LNCaP clone FGC (cell line): ENCODE data around the gene ARHGEF12.
A peak's percentile ranks its signal among the peaks of the same experiment; 100 is the strongest.

ENCODE experiments used
- DNase-seq: peaks from one replicate; pipeline ENCODE4 v3.0.0-alpha.2; 2011; ENCODE audit warnings: low read depth
- H3K4me3 ChIP-seq: 2 replicates; pipeline ENCODE4 v1.5.1; 2011; ENCODE audit warnings: mild to moderate bottlenecking, low read depth, low read length, control low read depth
- CTCF ChIP-seq: IDR thresholded peaks from 2 replicates; pipeline ENCODE4 v1.5.1; 2012; ENCODE audit warnings: mild to moderate bottlenecking; ENCODE audit not compliant: control insufficient read depth, insufficient read depth; ENCODE audit errors: extremely low read depth

ARHGEF12 gene

GRCh38 chr11:120523196-120523595 lies 187.0 kb downstream of the ARHGEF12 start:
- no peak for TF ChIP-seq CTCF
- H3K4me3 ChIP-seq = no peak overlapping the region
- peak; percentile 81 for DNase-seq

- no peak for DNase-seq
- TF ChIP-seq CTCF = no peak
- H3K4me3 ChIP-seq = no peak overlapping the region
Observed at GRCh38 chr11:120524536-120525085, 188.4 kb downstream of the ARHGEF12 start.

- no peak overlapping the region for H3K4me3 ChIP-seq
- DNase-seq = peak; percentile 85
- no peak for TF ChIP-seq CTCF
Observed at GRCh38 chr11:120525261-120526171, 189.3 kb downstream of the ARHGEF12 start.

- no peak overlapping the region for H3K4me3 ChIP-seq
- TF ChIP-seq CTCF = no peak
- no peak for DNase-seq
Observed at GRCh38 chr11:120526241-120526640, 190.0 kb downstream of the ARHGEF12 start.

- no peak for TF ChIP-seq CTCF
- no peak for DNase-seq
- no peak overlapping the region for H3K4me3 ChIP-seq
Observed at GRCh38 chr11:120527111-120527761, 191.0 kb downstream of the ARHGEF12 start.

GRCh38 chr11:120528749-120529148 lies 192.5 kb downstream of the ARHGEF12 start:
- H3K4me3 ChIP-seq = no peak overlapping the region
- no peak for DNase-seq
- no peak for TF ChIP-seq CTCF
